Lower leg skin (tissue), 3 donors: ENCODE data around the gene KRTAP1-5.
"Not testable (repeated sequence)": the region's sequence is repeated elsewhere in the genome, so short reads cannot be mapped to it uniquely, and the experiment has no call there.

ENCODE experiments used
- POLR2A ChIP-seq, 2 donors: fragments of 450-650 bp; IDR thresholded peaks; one replicate each; pipeline ENCODE4 v1.6.1; 2016 to 2017; ENCODE audit warnings: antibody characterized with exemption in 2 of 2, mild to moderate bottlenecking in 1 of 2, moderate library complexity in 1 of 2
- TF ChIP-seq, protein P1 (sequence below), 3 donors: fragments of 450-650 bp; IDR thresholded peaks; one replicate each; pipeline ENCODE4 v1.5.1; 2016; ENCODE audit warnings: antibody characterized with exemption in 3 of 3, mild to moderate bottlenecking in 3 of 3, moderate library complexity in 2 of 3

GRCh38 chr17:41034346-41034935 lies 7.4 kb upstream of the KRTAP1-5 start, which contains the start of gene KRTAP1-3:
- TF ChIP-seq POLR2A (IDR thresholded peaks at IDR 0.05): not testable (repeated sequence)
- TF ChIP-seq, protein P1, sequence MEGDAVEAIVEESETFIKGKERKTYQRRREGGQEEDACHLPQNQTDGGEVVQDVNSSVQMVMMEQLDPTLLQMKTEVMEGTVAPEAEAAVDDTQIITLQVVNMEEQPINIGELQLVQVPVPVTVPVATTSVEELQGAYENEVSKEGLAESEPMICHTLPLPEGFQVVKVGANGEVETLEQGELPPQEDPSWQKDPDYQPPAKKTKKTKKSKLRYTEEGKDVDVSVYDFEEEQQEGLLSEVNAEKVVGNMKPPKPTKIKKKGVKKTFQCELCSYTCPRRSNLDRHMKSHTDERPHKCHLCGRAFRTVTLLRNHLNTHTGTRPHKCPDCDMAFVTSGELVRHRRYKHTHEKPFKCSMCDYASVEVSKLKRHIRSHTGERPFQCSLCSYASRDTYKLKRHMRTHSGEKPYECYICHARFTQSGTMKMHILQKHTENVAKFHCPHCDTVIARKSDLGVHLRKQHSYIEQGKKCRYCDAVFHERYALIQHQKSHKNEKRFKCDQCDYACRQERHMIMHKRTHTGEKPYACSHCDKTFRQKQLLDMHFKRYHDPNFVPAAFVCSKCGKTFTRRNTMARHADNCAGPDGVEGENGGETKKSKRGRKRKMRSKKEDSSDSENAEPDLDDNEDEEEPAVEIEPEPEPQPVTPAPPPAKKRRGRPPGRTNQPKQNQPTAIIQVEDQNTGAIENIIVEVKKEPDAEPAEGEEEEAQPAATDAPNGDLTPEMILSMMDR (IDR thresholded peaks at IDR 0.05): not testable (repeated sequence)
